ENCODE data around the gene ADGRF3. TPM values are rescaled to one million over a fixed set of nuclear protein-coding genes. Genes with fewer than 3 reads are reported as not detected.

ADGRF3 gene
- total and polyA plus RNA-seq, 10 of the 15 experiments (the other 5 are each of a cell fraction or from before 2014, with no cell fraction given), result 0.03 to 3.1 (median 0.84) TPM

DNA sequence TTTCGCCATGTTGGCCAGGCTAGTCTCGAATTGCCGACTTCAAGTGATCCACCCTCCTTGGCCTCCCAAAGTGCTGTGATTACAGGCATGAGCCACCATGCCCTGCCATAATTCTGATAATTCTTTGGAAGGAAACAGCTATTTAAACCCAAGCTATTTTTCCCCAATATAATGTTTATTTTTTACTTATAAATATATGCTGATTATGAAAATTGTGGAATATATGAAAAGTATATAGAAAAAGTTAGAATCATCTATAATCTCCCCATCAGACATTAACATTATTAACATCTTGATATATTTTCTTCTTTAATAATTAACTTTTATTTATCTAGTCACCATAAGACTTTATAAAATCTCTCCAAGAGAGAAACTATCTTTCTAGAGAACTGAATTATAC lies 60.7 kb downstream of the ADGRF3 start:
- H3K27me3 ChIP-seq (replicated peaks in 1 of 2; ENCODE audit: control insufficient read depth in 2 of 2, insufficient read depth in 2 of 2, low read length in 1 of 2), result no peaks in the 10 kb centered on the region
- CTCF ChIA-PET, result no interaction called here
- POLR2A ChIA-PET, result interaction anchor here (0.5 kb wide), 1 partner anchor 19 kb away, joined by 4 read pairs; no protein-coding TSS in a partner anchor
- RAD21 ChIA-PET (ENCODE audit: unreplicated experiment), result interaction anchor here (1.5 kb wide), 1 partner anchor 14 kb away, joined by 4 read pairs; no protein-coding TSS in a partner anchor
- TF ChIP-seq MEF2A (IDR thresholded peaks at IDR 0.05; ENCODE audit: insufficient read depth, low read depth, low read length) (no peak), BHLHE40 (IDR thresholded peaks at IDR 0.05; ENCODE audit: borderline replicate concordance in 1 of 2, low read depth in 2 of 2, low read length in 1 of 2) (no peak)
- TF ChIP-seq, protein P1, sequence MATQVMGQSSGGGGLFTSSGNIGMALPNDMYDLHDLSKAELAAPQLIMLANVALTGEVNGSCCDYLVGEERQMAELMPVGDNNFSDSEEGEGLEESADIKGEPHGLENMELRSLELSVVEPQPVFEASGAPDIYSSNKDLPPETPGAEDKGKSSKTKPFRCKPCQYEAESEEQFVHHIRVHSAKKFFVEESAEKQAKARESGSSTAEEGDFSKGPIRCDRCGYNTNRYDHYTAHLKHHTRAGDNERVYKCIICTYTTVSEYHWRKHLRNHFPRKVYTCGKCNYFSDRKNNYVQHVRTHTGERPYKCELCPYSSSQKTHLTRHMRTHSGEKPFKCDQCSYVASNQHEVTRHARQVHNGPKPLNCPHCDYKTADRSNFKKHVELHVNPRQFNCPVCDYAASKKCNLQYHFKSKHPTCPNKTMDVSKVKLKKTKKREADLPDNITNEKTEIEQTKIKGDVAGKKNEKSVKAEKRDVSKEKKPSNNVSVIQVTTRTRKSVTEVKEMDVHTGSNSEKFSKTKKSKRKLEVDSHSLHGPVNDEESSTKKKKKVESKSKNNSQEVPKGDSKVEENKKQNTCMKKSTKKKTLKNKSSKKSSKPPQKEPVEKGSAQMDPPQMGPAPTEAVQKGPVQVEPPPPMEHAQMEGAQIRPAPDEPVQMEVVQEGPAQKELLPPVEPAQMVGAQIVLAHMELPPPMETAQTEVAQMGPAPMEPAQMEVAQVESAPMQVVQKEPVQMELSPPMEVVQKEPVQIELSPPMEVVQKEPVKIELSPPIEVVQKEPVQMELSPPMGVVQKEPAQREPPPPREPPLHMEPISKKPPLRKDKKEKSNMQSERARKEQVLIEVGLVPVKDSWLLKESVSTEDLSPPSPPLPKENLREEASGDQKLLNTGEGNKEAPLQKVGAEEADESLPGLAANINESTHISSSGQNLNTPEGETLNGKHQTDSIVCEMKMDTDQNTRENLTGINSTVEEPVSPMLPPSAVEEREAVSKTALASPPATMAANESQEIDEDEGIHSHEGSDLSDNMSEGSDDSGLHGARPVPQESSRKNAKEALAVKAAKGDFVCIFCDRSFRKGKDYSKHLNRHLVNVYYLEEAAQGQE (IDR thresholded peaks at IDR 0.05; ENCODE audit: low read depth, low read length), result no peak
- no peak overlapping the region for H3K4me2 ChIP-seq (ENCODE audit: control insufficient read depth, insufficient read depth)
- FAIRE-seq (no peak), ATAC-seq (no peak), DNase-seq (ENCODE audit: low read depth, low spot score) (no peak)
- SMC1A ChIA-PET (ENCODE audit: uncharacterized antibody, unreplicated experiment), result no interaction called here
- no peak overlapping the region for H3K9ac ChIP-seq (ENCODE audit: control insufficient read depth, insufficient read depth, low read length)
- peaks cover 3 to 21% of the 10 kb centered on the region in 2 experiments; a peak in 3 of 4 replicates for H3K36me3 ChIP-seq (ENCODE audit: control insufficient read depth in 2 of 2, insufficient read depth in 2 of 2, low read length in 1 of 2)
- H3K27ac ChIP-seq (ENCODE audit: control insufficient read depth, insufficient read depth), result no peak overlapping the region
- WGBS (ENCODE audit: insufficient coverage, insufficient replicate concordance, low lambda C conversion rate, missing lambda C conversion rate), result 100% methylated on average over 3 of the region's 3 CpGs
- no TSS peak for BruUV-seq (replicated peaks)
- no peak overlapping the region for H3K4me3 ChIP-seq
- in situ Hi-C loops (cut with MboI), result no loop called here
- no peak overlapping the region for H2AFZ ChIP-seq (ENCODE audit: control insufficient read depth, low read depth, low read length)
- H4K20me1 ChIP-seq (ENCODE audit: control insufficient read depth, insufficient read depth), result no peaks in the 10 kb centered on the region
- intact Hi-C loops (cut with micrococcal nuclease; ENCODE audit: unreplicated experiment), result no loop called here
- no peaks in the 10 kb centered on the region for H3K4me1 ChIP-seq (ENCODE audit: control insufficient read depth, insufficient read depth, low read length)
- no peaks in the 10 kb centered on the region for H3K9me3 ChIP-seq (replicated peaks; ENCODE audit: control insufficient read depth, insufficient read depth, low read length)
- H3K79me2 ChIP-seq (ENCODE audit: control insufficient read depth, insufficient read depth, low read length), result no peaks in the 10 kb centered on the region

All from GM12878 (cell line).